B cell (primary cell): ENCODE results near the gene ATF7IP2.

ENCODE experiments used
- CTCF ChIP-seq: fragments of 200-600 bp; IDR thresholded peaks from one replicate; pipeline ENCODE4 v1.8.0; 2022; ENCODE audit warnings: antibody characterized with exemption, mild to moderate bottlenecking
- EZH2 ChIP-seq: IDR thresholded peaks from 2 replicates; pipeline ENCODE4 v1.6.1; 2012; ENCODE audit warnings: borderline replicate concordance, low read depth, mild to moderate bottlenecking, moderate library complexity, low read length; ENCODE audit not compliant: insufficient read depth, poor library complexity, severe bottlenecking

- TF ChIP-seq CTCF (no peak), EZH2 (no peak)
Measured at GRCh38 chr16:10355589-10355988, 30.3 kb upstream of the ATF7IP2 start.
